Stimulated activated CD8-positive, alpha-beta memory T cell treated with anti-CD3 and anti-CD28 coated beads, Interleukin-15, amount 100 ng/mL, for 24 hours (primary cell): ENCODE measurements around the gene AP3D1.
"Not testable (repeated sequence)": the region's sequence is repeated elsewhere in the genome, so short reads cannot be mapped to it uniquely, and the experiment has no call there.

Source experiments
- DNase-seq: peaks from one replicate; pipeline ENCODE4 v3.0.0-alpha.2; 2020; ENCODE audit warnings: low read depth

The AP3D1 gene

DNA sequence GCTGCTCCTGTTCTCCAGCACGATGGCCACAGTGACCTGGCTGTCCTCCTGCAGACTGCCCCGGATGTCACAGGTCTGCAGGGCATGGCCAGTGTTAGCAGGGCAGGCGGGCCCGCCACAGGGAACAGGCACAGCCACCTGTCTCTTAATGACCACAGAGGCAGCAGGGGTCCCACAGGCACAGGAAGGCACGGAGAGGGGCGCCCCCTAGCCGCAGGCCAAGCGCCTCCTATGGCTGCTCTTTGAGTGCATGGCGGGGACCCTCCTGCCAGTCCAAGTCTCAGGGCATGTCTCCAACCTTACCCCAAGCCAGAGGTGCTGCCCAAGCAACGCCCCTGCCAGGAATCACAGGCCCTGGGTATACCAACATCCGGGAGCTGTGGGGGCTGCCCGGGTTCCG lies 40.5 kb downstream of the AP3D1 start:
- DNase-seq = no peak

DNA sequence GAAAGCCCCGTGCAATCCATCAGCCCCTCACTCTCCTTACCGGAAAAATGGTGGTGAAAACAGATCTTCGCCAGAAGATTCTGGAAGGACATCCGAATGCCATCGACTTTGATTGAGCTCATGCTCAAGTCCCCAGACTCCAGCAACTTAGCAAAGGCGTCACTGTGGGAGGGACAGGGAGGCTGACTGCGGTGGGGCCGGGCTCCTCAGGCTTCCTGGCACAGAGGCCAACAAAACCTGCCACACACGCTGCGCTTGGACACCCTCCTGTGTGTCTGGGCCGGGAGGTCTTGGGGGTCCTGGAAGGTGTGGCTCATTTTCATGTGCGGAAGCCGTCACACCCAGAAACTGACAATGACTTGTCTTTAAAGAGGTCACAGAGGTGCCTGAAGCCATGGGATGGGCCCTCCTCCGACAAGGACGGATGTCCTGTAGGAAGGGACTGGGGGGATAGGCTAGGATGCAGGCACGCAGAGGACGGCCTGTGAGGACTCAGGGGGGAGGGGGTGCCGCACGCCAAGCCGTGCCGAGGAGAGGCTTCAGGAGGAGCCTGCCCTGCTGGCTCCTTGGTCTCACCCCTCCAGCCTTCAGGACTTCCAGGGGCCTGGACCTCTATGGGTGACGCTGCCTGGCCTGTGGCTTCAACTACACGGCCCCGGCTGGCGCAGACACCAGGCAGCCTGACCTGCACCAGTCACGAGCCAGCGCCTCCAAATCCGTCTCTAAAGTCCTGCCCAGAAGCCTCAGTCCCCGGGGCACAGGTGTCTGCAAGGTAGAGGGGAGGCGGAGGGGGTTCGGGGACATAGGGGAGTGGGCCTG lies 42.1 kb downstream of the AP3D1 start:
- no peak for DNase-seq

DNA sequence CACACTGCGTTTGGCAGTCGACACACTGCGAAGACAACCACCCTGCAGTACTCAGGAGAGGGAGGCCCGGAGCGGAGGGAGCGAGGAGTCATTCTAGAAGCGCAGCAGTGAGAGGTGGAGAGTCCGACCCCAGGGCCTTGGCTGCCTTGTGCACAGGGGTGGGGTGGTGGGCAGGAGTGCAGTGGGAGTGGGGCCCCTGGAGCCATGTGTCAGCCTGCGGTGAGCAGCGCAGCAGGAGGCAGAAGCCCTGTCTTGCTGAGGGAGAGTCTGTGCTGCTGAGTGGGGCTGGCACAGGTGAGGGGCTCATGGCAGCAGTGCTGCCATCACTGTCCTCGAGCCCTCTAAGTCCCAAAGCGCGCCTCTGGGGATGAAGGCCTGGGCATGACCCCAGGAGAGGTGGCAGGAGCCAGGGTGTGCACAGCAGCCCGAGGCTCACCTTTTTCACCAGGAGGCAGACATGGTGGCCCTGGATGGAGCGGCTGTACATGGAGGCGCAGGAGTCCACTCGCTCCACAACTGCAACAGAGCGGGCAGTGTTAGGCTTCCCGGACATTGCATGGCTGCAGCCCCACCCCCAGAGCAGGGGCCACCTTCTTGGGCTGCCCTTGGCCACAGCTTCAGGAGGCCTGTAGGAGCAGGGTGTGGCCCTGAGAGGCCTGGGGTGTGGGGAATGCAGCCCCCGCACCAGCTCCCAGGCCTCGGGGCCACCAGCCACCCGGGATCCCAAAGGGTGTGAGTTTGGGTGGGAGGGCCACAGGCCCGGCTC lies 42.9 kb downstream of the AP3D1 start:
- no peak for DNase-seq

DNA sequence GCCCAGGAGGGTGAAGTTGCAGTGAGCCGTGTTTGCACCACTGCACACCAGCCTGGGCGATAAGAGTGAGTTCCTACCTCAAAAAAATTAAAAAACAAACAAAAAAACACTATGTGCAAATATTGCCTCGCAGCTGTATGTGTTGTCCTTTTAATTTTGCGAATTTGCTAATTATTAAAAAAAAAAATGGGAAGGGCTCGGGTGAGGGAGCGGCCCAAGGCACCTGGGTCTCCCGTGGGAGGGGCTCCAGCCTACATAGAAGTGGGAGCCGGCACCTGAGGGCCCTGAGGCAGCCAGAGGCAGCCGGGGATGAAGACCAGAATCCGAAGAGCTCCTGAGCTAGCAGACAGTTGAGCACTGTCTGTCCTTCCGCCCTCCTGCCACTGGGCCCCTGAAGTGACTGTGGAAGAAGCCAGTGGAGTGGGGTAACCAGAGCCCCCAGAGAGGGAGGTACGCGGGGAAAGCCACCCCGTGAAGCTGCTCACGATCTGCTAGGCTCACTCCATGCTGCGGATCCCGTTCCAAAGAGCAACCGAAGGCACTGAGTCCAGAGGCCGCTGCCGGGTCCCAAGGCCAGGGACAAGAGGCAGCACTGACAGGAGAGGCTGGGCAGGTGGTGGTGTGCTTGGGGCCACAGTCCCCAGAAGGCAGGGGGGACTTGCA lies 48.2 kb downstream of the AP3D1 start:
- no peak for DNase-seq

DNA sequence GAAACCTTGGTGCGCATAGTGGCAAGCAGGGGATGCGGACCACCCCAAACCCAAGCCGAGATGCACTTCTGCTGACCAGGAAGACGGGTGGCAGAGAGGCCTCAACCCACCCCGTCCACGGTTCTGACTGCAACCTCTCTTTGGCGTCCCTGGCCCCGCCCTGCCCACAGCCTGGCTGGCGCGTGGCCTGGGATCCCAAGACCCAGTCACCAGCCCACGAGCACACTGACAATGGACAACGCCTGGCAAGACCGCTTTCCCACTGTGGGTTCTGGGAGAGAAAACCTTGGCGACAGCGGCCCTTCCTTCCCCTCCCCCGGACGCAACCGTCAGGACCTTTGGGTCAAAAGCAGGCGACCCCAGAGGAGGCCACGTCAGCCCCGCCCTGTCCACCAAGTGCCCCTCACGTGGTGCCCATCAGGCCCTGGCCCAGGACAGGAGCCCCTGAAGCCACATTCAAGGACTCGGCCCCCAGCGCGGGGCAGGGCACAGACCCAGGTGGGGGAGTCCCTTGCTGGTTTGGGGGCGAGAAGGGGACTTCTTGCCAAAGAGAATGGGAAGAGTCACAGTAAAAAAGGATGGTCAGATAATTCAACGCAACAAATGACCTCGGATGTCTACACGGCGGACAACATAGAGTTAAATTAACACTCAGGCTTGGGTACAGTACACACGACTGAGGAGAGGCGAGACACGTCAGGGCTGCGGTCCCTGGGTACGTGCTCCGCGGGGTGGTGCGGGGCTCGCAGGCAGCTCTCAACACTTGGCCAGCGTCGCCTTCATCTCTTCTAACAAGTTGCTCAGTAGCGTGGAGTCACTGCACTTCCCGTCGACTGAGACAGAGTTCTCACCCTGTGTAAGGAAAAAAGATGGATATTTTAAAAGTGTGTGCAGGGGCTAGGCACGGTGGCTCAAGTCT lies 49.7 kb downstream of the AP3D1 start:
- no peak for DNase-seq

DNA sequence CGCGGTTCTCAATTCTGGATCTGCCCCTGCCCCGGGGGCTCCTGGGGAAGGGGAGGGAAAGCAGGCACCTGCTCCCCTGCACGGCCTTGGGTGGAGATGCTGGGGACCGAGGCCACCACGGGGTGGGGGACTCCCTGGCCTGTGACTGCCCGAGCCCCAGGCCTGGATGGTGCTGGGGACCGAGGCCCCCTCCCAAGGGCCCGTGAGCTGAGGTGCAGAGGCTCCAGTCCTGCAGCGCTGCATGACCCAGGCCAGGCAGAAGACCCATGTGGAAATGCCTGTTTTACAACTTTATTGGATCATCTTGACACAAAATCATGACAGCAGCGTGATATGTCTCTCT lies 50.7 kb downstream of the AP3D1 start:
- DNase-seq = no peak

DNA sequence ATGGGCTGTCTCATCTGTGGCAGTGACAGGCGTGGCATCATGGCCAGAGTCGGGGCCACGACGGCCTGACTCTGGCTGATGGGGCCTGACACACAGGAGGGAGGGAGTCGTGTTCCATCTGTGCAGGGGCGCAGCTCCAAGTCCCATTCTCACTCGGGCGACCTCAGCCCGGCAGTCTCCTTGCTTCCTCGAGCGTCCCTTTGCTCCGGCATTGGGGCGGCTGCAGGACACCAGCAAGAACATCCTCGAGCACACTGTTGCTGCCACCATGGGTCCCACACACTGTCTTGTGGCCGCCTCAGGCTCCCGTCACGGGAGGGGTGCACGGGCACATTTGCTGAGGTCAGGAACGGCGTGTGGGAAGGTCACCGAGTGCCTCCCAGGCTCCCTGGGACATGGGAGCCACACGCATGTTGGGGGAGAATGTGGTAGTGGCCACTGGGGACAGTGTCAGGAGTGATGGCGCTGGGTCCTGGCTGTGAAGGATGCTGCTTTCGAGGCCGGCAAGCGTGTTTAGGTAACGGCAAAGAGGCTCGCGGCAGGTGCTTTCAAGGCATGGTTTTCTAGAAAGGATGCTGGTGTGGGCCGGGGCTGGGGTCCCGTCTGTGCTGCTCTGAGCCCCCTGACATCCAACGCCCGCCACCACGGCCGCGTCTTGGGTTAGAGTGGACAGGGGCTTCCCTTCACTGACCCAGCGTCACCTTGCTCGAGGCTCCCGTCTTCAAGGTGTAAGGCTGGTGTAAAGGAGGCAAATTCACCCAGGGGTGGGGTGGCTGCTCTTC lies 51.2 kb downstream of the AP3D1 start:
- no peak for DNase-seq

DNA sequence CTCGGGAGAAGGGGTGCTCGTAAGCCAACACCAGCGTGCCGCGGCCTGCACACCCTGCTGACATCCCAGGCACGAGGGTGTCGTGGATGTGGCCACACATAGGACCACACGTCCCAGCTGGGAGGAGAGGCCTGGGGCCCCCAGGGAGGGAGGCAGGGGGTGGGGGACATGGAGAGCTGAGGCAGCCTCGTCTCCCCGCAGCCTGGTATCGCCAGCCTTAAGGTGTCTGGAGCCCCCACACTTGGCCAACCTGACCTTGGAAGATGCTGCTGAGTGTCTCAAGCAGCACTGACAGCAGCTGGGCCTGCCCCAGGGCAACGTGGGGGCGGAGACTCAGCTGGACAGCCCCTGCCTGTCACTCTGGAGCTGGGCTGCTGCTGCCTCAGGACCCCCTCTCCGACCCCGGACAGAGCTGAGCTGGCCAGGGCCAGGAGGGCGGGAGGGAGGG lies 52.3 kb downstream of the AP3D1 start:
- DNase-seq = no peak

DNA sequence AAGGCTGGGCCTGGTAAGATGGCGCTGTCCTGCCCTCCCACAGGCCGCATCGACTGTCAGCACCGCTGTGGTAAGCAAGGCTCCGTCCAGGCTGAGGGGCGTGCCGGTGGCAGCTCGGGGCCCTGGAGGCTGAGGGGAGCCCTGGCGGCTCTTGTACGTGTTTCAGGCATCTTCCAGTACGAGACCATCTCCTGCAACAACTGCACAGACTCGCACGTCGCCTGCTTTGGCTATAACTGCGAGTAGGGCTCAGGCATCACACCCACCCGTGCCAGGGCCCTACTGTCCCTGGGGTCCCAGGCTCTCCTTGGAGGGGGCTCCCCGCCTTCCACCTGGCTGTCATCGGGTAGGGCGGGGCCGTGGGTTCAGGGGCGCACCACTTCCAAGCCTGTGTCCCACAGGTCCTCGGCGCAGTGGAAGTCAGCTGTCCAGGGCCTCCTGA lies 53.5 kb downstream of the AP3D1 start:
- no peak for DNase-seq

DNA sequence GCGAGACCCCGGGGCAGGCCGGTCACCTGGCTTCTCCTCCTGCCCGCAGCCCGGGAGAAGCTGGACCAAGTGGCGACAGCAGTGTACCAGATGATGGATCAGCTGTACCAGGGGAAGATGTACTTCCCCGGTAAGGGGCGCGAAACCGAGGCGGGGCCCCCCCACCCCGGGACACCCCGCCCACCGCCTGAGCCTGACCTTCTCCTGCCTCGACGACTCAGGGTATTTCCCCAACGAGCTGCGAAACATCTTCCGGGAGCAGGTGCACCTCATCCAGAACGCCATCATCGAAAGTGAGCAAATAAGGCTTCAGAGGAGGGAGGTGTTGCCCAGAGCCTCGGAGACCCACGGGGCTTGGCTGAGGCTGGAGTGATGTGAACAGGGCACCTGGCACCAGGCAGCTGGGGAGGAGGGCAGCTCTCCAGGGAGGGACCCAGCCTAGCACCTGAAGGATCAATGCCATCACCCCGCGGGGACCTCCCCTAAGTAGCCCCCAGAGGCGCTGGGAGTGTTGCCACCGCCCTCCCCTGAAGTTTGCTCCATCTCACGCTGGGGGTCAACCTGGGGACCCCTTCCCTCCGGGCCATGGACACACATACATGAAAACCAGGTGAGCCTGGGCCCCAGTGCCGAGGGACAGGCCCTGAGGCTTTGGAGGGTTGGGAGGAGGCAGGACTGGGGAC lies 54.0 kb downstream of the AP3D1 start:
- DNase-seq = no peak

DNA sequence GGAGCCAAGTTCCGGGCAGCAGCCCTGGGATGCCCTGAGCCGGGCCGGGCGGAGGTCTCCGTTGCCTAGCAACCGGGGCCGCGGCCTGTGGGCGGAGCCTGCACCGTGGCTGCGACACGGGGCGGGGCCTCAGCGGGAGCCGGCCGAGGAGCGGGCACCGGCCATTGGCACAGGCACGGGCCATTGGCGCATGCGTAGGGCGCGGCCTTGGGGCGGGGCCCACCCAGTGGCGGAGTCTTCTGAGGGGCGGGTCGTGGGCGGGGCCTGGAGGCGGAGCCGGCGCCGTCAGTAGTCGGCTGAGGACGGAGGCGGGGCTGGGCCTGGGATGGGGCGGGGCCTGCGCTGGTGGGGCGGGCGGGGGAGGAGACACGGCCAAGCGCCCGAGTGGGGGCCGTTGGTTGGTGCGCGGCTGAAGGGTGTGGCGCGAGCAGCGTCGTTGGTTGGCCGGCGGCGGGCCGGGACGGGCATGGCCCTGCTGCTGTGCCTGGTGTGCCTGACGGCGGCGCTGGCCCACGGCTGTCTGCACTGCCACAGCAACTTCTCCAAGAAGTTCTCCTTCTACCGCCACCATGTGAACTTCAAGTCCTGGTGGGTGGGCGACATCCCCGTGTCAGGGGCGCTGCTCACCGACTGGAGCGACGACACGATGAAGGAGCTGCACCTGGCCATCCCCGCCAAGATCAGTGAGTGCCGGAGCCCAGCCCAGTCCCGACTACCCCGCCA lies 54.7 kb downstream of the AP3D1 start, which contains the start of gene IZUMO4:
IZUMO4 (plus strand) TSS at position 436 of the 723 bp plus-strand sequence; CDS start at position 467, 31 bp downstream.
- DNase-seq = peak; percentile 100

DNA sequence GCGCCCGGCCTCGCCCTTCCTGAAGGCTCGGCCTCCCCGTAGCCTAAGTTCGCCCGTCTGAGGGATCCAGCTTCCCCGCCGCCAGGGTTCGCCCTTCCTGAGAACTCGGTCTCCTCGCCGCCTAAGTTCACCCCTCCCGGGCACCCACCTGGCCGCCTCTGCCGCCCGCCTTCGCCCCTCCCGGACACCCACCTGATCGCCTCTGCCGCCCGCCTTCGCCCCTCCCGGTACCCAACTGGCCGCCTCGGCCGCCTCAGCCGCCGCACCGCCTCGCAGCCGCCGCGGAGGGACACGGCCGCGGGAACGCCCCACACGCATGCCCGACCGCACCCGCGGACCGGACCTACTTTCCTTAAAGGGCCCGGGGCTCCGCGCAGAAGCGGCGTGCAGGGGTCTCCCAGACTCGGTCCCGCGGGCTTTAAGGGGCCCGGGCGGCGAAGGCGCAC lies 55.3 kb downstream of the AP3D1 start, which contains the start of gene MOB3A:
MOB3A (minus strand) TSS at position 293 of the 446 bp plus-strand sequence. CDS start 17,766 bp downstream, outside the sequence.
- no peak for DNase-seq

DNA sequence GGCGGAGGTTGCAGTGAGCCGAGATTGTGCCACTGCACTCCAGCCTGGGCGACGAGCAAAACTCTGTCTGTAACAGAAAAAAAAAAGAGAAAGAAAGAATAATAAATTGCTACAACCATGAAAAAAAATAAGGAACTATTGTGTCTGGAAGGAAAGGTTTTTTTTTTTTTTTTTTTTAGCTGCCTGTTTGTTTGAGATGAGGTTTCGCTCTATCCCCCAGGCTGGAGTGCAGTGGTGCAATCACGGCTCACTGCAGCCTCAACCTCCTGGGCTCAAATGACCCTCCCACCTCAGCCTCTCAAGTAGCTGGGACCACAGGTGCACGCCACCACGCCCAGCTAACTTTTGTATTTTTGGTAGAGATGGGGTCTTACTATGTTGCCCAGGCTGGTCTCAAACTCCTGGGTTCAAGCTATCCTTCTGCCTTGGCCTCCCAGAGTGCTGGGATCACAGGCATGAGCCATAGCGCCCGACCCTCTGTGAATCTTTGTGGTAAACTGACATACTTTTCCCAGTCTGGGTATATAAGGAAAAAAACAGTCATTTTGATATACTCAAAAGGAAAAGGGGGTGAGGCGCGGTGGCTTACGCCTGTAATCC lies 59.3 kb downstream of the AP3D1 start:
- DNase-seq = not testable (repeated sequence)

DNA sequence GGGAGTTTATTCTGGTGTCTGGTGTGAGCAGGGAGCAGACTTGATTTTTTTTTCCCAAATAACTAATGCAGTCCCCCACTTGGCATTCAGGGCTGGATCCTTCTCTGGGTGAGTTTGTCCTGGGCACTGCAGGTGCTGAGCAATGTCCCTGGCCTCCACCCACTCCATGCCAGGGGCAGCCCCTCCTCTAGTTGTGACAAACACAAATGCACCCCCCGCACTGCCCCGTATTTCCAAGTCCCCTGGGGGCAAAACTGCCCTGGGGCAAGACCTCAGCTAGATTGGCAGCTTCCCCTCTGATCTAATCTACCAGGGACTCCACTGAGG lies 61.7 kb downstream of the AP3D1 start:
- no peak for DNase-seq

DNA sequence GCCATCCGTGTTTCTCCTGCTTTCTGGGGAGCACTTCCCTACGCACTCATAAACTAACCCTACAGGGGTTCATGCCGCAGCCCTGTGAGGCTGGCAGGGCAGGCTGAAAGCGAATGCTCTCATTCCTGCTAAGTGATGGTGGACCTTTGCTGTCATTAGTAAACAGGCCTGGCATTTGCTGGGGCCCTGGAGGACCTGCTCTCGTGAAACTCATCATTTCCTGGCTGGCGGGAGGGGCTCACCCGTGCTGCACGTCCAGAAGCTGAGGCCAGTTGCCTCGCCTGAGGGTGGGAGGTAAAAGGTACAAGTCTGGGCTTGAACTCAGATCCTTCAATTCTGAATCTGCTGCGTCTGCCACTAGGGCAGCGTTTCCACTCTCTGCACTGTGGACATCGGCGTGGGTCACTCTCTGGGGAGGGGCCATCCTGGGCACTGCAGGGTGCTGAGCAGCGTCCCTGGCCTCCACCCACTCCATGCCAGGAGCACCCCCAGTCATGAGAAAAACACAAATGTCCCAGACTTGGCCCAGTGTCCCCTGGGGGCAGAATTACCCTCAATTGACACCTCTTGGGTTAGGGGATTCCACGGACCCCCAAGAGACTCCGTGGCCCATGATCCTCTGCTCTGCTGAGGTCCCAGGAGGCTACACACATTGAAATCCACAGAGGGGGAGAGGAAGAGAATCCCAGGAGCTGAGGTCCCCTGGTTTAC lies 62.2 kb downstream of the AP3D1 start:
- DNase-seq = no peak

DNA sequence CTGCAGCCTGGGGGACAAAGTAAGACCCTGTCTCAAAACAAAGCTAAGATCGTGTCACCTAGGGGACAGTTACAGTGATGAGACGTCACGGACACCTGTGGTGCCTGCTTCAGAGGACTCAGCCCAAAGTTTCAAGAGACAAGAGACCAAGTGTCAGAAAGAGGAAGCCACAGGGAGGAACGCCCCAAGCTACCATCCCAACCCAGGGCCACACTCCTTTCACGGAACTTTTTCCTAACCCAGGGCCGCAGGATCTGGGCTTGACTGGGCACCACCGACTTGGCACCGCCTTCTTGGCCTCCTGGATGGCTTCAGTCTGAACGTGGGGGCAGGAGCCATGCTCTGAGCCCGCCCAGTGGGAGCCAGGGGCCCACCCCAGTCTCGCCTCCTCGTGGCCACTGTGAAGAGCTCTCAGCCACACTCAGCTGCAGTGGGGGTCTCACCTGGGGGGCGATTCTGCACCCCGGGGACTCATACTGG lies 63.7 kb downstream of the AP3D1 start:
- no peak for DNase-seq

DNA sequence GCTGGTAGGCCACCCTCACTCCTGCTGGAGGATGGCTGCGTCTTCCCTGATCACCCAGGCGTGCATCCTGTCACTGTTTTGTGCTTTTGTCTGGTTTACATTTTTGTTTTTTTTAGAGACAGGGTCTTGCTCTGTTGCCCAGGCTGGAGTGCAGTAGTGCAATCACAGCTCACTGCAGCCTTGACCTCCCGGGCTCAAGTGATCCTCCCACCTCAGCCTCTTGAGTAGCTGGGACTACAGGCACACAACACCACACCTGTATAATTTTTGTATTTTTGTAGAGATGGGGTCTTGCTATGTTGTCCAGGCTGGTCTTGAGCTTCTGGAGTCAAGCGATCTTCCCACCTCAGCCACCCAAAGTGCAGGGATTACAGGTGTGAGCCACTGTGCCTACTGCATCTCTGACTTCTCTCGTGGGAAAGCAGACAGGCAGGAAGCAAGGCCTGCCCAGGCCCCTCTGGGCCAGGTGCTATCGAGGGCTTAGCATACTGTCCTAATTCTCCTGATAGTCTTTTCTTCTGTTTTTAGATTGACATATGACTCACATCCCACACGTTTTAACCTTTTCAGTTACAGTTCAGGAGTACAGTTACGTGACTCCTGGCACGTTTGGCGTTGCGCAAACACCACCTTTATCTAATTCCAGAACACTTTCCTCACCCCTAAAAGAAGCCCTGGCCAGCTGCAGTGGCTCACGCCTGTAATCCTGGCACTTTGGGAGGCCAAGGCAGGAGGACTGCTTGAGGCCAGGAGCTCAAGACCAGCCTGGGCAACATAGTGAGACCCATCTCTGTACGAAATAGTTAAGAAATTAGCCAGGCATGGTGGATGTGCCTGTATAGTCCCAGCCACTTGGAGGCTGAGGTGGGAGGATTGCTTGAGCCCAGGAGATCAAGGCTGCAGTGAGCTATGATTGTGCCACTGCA lies 64.4 kb downstream of the AP3D1 start:
- DNase-seq = not testable (repeated sequence)
